Upper lobe of left lung (tissue), 4 donors: ENCODE results near the gene C4orf50.

ENCODE experiments used
- CTCF ChIP-seq, 6 experiments: fragments of 450-650 bp in 4 of 6; fragments of 200-600 bp in 2 of 6; sonication (generic) in 2 of 6; IDR thresholded peaks; one replicate each; pipeline ENCODE4 v1.5.1; 2016 to 2019; ENCODE audit warnings: antibody characterized with exemption in 6 of 6
- POLR2A ChIP-seq, 4 donors: fragments of 450-650 bp; IDR thresholded peaks; one replicate each; pipeline ENCODE4 v1.5.1; 2016 to 2017; ENCODE audit warnings: antibody characterized with exemption in 4 of 4, mild to moderate bottlenecking in 2 of 4
- POLR2AphosphoS5 ChIP-seq, 2 donors: sonication (generic); formaldehyde crosslinking; IDR thresholded peaks; one replicate each; pipeline ENCODE4 v1.5.1; 2017; ENCODE audit warnings: antibody characterized with exemption in 2 of 2

- TF ChIP-seq CTCF (IDR thresholded peaks at IDR 0.05) (no peak), POLR2A (IDR thresholded peaks at IDR 0.05) (no peak), POLR2AphosphoS5 (IDR thresholded peaks at IDR 0.05) (no peak)
These were observed 57.9 kb downstream of the C4orf50 start for GRCh38 chr4:5960252-5960880.
